ENCODE measurements around the gene NANOGP8. TPM values are rescaled to one million over a fixed set of nuclear protein-coding genes. Genes with fewer than 3 reads are reported as not detected.

The NANOGP8 gene
- total RNA-seq, 1 donor from 2014 or later: 0.54 TPM

- Mint-ChIP-seq H3K27ac (ENCODE audit: unreplicated experiment) (no peak overlapping the region), H3K4me3 (ENCODE audit: unreplicated experiment) (no peak overlapping the region), H3K27me3 (ENCODE audit: unreplicated experiment) (no peaks in the 10 kb centered on the region), H3K4me1 (ENCODE audit: unreplicated experiment) (no peaks in the 10 kb centered on the region), H3K36me3 (ENCODE audit: unreplicated experiment) (no peaks in the 10 kb centered on the region), H3K9me3 (ENCODE audit: unreplicated experiment) (no peaks in the 10 kb centered on the region)
- no peak for DNase-seq (ENCODE audit: extremely low spot score, unreplicated experiment)
- TF ChIP-seq CTCF (IDR thresholded peaks at IDR 0.05): no peak
These were observed 32.6 kb upstream of the NANOGP8 start for GRCh38 chr15:35117543-35118265.

GRCh38 chr15:35115155-35115725 is 30.1 kb upstream of the NANOGP8 start:
- no peak overlapping the region for H3K27ac Mint-ChIP-seq (ENCODE audit: unreplicated experiment)
- H3K9me3 Mint-ChIP-seq (ENCODE audit: unreplicated experiment): no peaks in the 10 kb centered on the region
- no peak for TF ChIP-seq CTCF (IDR thresholded peaks at IDR 0.05)
- no peak overlapping the region for H3K4me3 Mint-ChIP-seq (ENCODE audit: unreplicated experiment)
- H3K4me1 Mint-ChIP-seq (ENCODE audit: unreplicated experiment): no peaks in the 10 kb centered on the region
- H3K36me3 Mint-ChIP-seq (ENCODE audit: unreplicated experiment): no peaks in the 10 kb centered on the region
- DNase-seq (ENCODE audit: extremely low spot score, unreplicated experiment): no peak
- H3K27me3 Mint-ChIP-seq (ENCODE audit: unreplicated experiment): no peaks in the 10 kb centered on the region

GRCh38 chr15:35112346-35112745 is 27.3 kb upstream of the NANOGP8 start:
- DNase-seq (ENCODE audit: extremely low spot score, unreplicated experiment): no peak
- no peaks in the 10 kb centered on the region for H3K27me3 Mint-ChIP-seq (ENCODE audit: unreplicated experiment)
- H3K4me1 Mint-ChIP-seq (ENCODE audit: unreplicated experiment): no peaks in the 10 kb centered on the region
- no peak for TF ChIP-seq CTCF (IDR thresholded peaks at IDR 0.05)
- no peaks in the 10 kb centered on the region for H3K36me3 Mint-ChIP-seq (ENCODE audit: unreplicated experiment)
- no peak overlapping the region for H3K27ac Mint-ChIP-seq (ENCODE audit: unreplicated experiment)
- H3K9me3 Mint-ChIP-seq (ENCODE audit: unreplicated experiment): no peaks in the 10 kb centered on the region
- no peak overlapping the region for H3K4me3 Mint-ChIP-seq (ENCODE audit: unreplicated experiment)

- H3K27me3 Mint-ChIP-seq (ENCODE audit: unreplicated experiment): no peaks in the 10 kb centered on the region
- no peak for DNase-seq (ENCODE audit: extremely low spot score, unreplicated experiment)
- no peak overlapping the region for H3K27ac Mint-ChIP-seq (ENCODE audit: unreplicated experiment)
- H3K4me1 Mint-ChIP-seq (ENCODE audit: unreplicated experiment): no peaks in the 10 kb centered on the region
- H3K4me3 Mint-ChIP-seq (ENCODE audit: unreplicated experiment): no peak overlapping the region
- H3K9me3 Mint-ChIP-seq (ENCODE audit: unreplicated experiment): no peaks in the 10 kb centered on the region
- H3K36me3 Mint-ChIP-seq (ENCODE audit: unreplicated experiment): no peaks in the 10 kb centered on the region
- no peak for TF ChIP-seq CTCF (IDR thresholded peaks at IDR 0.05)
These were observed 26.8 kb upstream of the NANOGP8 start for GRCh38 chr15:35111861-35112260.

- H3K27me3 Mint-ChIP-seq (ENCODE audit: unreplicated experiment): no peaks in the 10 kb centered on the region
- no peak overlapping the region for H3K4me3 Mint-ChIP-seq (ENCODE audit: unreplicated experiment)
- H3K9me3 Mint-ChIP-seq (ENCODE audit: unreplicated experiment): no peaks in the 10 kb centered on the region
- no peak for TF ChIP-seq CTCF (IDR thresholded peaks at IDR 0.05)
- DNase-seq (ENCODE audit: extremely low spot score, unreplicated experiment): no peak
- H3K4me1 Mint-ChIP-seq (ENCODE audit: unreplicated experiment): no peaks in the 10 kb centered on the region
- H3K27ac Mint-ChIP-seq (ENCODE audit: unreplicated experiment): no peak overlapping the region
- no peaks in the 10 kb centered on the region for H3K36me3 Mint-ChIP-seq (ENCODE audit: unreplicated experiment)
These were observed 23.4 kb upstream of the NANOGP8 start for GRCh38 chr15:35108453-35108852.

Measured in osteocyte (in vitro differentiated cells).